Calu3 (cell line): ENCODE data around the gene SLC4A2. TPM values are rescaled to one million over a fixed set of nuclear protein-coding genes. Genes with fewer than 3 reads are reported as not detected.

Source experiments
- BruUV-seq: library from RNA; stranded (reverse); fragments of 400-500 nt; replicated peaks from 2 replicates; lab custom pipeline; 2021; lab: Mats Ljungman, UMichigan
- CTCF ChIA-PET: fragments of 300-600 bp; sonication (Branson Sonifier 250); formaldehyde crosslinking; loops from one replicate; lab custom pipeline; 2022; ENCODE audit warnings: antibody characterized with exemption; lab: Charles Lee
- DNase-seq: peaks from one replicate; pipeline ENCODE4 v3.0.0; 2022
- H3K27ac Mint-ChIP-seq: one replicate; pipeline ENCODE4 v1.8.0; 2022; ENCODE audit warnings: mixed read lengths; ENCODE audit not compliant: unreplicated experiment
- H3K27me3 Mint-ChIP-seq: one replicate; pipeline ENCODE4 v1.8.0; 2022; ENCODE audit warnings: mixed read lengths; ENCODE audit not compliant: unreplicated experiment
- H3K36me3 Mint-ChIP-seq: one replicate; pipeline ENCODE4 v1.8.0; 2022; ENCODE audit warnings: mild to moderate bottlenecking, moderate library complexity, mixed read lengths; ENCODE audit not compliant: insufficient read depth, unreplicated experiment
- H3K4me1 Mint-ChIP-seq: one replicate; pipeline ENCODE4 v1.8.0; 2022; ENCODE audit warnings: mild to moderate bottlenecking, low read depth, mixed read lengths; ENCODE audit not compliant: unreplicated experiment
- H3K4me3 Mint-ChIP-seq: one replicate; pipeline ENCODE4 v1.8.0; 2022; ENCODE audit warnings: mild to moderate bottlenecking, low read depth, moderate library complexity, mixed read lengths; ENCODE audit not compliant: unreplicated experiment
- H3K9me3 Mint-ChIP-seq: one replicate; pipeline ENCODE4 v1.8.0; 2022; ENCODE audit warnings: low read depth, mixed read lengths; ENCODE audit not compliant: unreplicated experiment
- intact Hi-C: fragments of 100-400 bp; cut with micrococcal nuclease; formaldehyde crosslinking; loops from one replicate; pipeline ENCODE4 v1.10.0; 2022; ENCODE audit not compliant: unreplicated experiment
- total RNA-seq: library from RNA; stranded (reverse); gene quantifications from 2 replicates; pipeline ENCODE4 v1.2.3, GENCODE V29; 2022
- TF ChIP-seq, protein P1 (sequence below): fragments of 200-600 bp; IDR thresholded peaks from one replicate; pipeline ENCODE4 v1.8.0; 2022; ENCODE audit warnings: antibody characterized with exemption; ENCODE audit not compliant: unreplicated experiment

Gene SLC4A2
- total RNA-seq, 1 experiment from 2014 or later, result 209 TPM

DNA sequence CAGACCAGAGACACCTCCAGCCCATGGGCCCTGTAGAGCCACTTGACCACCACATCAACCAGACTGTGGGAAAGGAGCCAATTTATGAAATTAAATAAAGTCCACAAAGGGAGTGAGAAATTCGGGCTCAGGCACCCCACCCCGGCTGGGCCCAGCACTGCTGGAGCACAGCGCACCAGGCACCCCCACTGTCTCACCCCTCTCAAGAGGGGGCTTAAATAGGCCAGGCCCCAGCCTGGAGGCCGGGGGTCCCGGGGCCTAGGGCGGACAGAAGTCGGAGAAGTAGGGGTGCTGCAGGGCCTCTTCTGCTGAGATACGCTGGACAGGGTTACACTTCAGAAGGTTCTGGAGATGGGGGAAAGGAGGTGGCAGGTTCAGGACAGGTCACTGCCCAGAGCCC is 5.6 kb upstream of the SLC4A2 start:
- H3K36me3 Mint-ChIP-seq, result peaks cover 26% of the 10 kb centered on the region
- intact Hi-C loops, result no loop called here
- TF ChIP-seq, protein P1, sequence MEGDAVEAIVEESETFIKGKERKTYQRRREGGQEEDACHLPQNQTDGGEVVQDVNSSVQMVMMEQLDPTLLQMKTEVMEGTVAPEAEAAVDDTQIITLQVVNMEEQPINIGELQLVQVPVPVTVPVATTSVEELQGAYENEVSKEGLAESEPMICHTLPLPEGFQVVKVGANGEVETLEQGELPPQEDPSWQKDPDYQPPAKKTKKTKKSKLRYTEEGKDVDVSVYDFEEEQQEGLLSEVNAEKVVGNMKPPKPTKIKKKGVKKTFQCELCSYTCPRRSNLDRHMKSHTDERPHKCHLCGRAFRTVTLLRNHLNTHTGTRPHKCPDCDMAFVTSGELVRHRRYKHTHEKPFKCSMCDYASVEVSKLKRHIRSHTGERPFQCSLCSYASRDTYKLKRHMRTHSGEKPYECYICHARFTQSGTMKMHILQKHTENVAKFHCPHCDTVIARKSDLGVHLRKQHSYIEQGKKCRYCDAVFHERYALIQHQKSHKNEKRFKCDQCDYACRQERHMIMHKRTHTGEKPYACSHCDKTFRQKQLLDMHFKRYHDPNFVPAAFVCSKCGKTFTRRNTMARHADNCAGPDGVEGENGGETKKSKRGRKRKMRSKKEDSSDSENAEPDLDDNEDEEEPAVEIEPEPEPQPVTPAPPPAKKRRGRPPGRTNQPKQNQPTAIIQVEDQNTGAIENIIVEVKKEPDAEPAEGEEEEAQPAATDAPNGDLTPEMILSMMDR, result no peak
- no peak overlapping the region for H3K27ac Mint-ChIP-seq
- H3K4me1 Mint-ChIP-seq, result peaks cover 13% of the 10 kb centered on the region
- H3K4me3 Mint-ChIP-seq, result no peak overlapping the region
- H3K9me3 Mint-ChIP-seq, result no peaks in the 10 kb centered on the region
- H3K27me3 Mint-ChIP-seq, result no peaks in the 10 kb centered on the region
- CTCF ChIA-PET, result no interaction called here
- no peak for DNase-seq
- BruUV-seq, result no TSS peak

DNA sequence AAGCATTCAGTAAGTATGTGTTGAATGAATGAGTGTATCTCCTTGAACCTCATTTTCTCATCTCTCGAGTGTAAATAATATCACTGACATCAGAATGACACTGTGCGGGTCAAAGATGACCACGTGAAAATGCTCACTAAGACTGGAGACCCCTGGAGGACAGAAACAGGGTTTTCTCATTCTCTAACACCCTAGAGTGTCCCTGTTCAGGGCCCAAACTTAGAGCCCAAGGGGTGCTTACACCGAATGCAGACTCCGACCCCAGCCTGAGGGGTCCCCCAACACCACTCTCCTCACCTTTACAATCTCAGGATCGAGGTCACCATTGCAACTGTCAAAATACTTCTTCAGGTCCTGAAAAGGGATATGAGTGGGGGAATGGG is 3.1 kb upstream of the SLC4A2 start:
- CTCF ChIA-PET, result no interaction called here
- no TSS peak for BruUV-seq
- H3K9me3 Mint-ChIP-seq, result no peaks in the 10 kb centered on the region
- intact Hi-C loops, result no loop called here
- TF ChIP-seq, protein P1, result no peak
- H3K27ac Mint-ChIP-seq, result peak overlapping the region; percentile 67
- peak overlapping the region; percentile 94 for H3K4me3 Mint-ChIP-seq
- no peaks in the 10 kb centered on the region for H3K27me3 Mint-ChIP-seq
- peaks cover 51% of the 10 kb centered on the region for H3K36me3 Mint-ChIP-seq
- H3K4me1 Mint-ChIP-seq, result peaks cover 25% of the 10 kb centered on the region
- no peak for DNase-seq

DNA sequence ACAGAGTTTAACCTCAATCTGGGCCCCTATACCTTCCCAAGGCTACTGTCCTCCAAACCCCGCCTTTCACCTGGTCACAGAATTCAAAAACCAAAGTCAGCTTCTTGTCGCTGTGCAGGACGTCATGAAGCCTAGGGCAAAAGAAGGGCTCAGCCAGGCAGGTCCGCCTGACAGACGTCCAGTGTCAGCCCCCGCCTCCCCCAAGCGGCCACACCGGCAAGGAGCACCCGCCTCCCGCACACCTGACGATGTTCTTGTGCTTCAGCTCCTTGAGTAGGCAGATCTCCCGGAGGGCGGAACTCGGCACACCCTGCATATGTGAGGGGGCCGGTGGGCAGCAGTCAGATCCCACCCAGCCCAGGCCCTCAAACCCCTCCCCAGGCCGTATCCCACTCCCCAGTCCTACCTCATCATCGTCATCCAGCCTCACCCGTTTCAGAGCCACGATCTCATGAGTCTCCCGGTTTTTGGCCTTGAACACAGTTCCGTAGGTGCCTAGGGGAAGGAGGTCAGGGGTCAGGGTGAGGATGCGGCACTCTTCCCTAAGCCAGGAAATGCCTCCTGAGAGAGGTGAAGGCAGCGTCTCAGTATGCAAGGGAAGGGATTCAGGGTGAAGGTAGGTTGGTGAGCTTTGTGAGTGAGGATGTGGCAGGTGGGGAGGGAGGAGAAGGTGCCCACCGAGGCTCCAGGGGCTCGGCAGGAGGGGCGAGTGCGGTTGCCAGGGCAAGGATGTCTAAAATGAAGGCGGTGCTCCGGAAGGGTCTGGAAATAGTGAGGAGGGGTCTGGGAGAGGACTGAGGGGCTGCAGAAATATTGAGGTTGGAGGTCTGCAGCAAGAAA is 2.5 kb upstream of the SLC4A2 start:
- CTCF ChIA-PET, result interaction anchor here (2.0 kb wide), 1 partner anchor 29 kb away, joined by 13 read pairs; the partner anchor contains the start of gene ABCB8
- H3K27me3 Mint-ChIP-seq, result no peaks in the 10 kb centered on the region
- intact Hi-C loops, result no loop called here
- no TSS peak for BruUV-seq
- H3K27ac Mint-ChIP-seq, result peak overlapping the region; percentile 67
- peak overlapping the region; percentile 94 for H3K4me3 Mint-ChIP-seq
- no peaks in the 10 kb centered on the region for H3K9me3 Mint-ChIP-seq
- DNase-seq, result no peak
- TF ChIP-seq, protein P1, result no peak
- H3K4me1 Mint-ChIP-seq, result peaks cover 32% of the 10 kb centered on the region
- peaks cover 57% of the 10 kb centered on the region for H3K36me3 Mint-ChIP-seq

DNA sequence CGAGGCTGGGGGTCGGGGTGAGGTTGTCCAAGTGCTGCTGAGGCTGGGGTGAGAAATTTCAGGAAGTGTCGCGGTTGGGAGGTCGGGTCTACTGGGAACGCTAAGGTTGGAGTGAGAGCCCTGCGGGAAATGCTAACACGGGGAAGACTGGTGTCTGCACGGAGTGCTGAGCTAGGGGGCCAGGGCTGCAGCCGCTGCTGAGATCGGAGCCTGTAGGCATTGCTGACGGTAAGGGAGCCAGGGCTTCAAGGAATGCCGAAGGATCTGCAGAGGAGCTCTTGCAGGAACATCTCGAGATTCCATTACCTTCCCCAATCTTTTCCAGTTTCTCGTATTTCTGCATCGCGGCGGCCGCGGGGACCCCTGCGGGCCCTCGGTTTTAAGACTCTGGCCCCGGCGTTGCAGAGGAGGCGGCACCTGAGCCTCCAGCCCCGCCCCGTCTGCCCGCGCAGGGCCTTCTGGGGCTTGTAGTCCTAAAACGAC is 1.8 kb upstream of the SLC4A2 start, which contains the start of gene CDK5:
Gene CDK5 (minus strand): TSS at position 392 of the 483 bp plus-strand sequence. CDS start 49 bp downstream, at position 343.
- no TSS peak for BruUV-seq
- Mint-ChIP-seq H3K27me3 (no peaks in the 10 kb centered on the region), H3K9me3 (no peaks in the 10 kb centered on the region), H3K27ac (peak within 1 kb of the TSS; percentile 67), H3K4me1 (peaks cover 33% of the 10 kb centered on the region), H3K36me3 (peaks cover 63% of the 10 kb centered on the region), H3K4me3 (peak within 1 kb of the TSS; percentile 94)
- TF ChIP-seq, protein P1, result no peak
- intact Hi-C loops, result no loop called here
- CTCF ChIA-PET, result interaction anchor here (2.0 kb wide), 1 partner anchor 29 kb away, joined by 13 read pairs; the partner anchor contains the start of gene ABCB8
- no peak for DNase-seq
